Measurements from ENCODE around the gene SFXN3. TPM values are rescaled to one million over a fixed set of nuclear protein-coding genes. Genes with fewer than 3 reads are reported as not detected.

The SFXN3 gene
- total RNA-seq, 1 donor from 2014 or later: 17.1 TPM

DNA sequence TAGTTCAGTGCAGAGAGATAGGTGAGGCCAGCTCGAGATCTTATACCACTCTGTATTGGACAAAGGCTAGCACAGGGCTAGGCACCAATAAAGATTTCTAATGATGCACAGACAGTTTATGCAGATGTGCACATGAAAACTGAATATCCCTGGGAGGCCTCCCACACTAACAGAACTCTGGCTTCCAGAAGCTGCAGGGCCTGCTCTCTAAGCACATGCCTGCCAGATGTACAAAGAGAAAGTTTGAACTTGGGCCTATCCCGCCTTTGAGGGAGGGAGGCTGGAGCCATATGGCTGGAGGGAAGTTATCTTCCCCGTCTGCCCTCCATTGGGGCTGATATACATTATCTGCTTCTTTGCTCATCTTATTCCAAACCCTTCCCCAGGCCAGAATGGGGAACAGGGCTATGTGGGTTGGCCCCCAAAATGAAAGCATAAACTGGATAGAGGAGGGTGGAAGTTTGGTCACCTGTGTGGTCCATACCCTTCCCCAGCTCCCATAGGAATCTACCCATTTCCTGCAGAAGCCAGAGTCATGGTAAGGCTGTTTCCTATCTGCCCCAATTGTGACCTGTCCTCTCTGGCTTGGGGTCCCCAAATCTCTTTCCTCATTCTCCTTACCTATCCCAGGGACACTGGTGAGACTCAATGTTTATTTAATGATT lies 34.6 kb downstream of the SFXN3 start:
- DNase-seq (ENCODE audit: low spot score in 2 of 2, unreplicated experiment in 2 of 2): no peak
- peak overlapping the region; percentile 82 for H3K4me3 Mint-ChIP-seq
- no peak overlapping the region for H3K27ac Mint-ChIP-seq
- TF ChIP-seq, protein P1, sequence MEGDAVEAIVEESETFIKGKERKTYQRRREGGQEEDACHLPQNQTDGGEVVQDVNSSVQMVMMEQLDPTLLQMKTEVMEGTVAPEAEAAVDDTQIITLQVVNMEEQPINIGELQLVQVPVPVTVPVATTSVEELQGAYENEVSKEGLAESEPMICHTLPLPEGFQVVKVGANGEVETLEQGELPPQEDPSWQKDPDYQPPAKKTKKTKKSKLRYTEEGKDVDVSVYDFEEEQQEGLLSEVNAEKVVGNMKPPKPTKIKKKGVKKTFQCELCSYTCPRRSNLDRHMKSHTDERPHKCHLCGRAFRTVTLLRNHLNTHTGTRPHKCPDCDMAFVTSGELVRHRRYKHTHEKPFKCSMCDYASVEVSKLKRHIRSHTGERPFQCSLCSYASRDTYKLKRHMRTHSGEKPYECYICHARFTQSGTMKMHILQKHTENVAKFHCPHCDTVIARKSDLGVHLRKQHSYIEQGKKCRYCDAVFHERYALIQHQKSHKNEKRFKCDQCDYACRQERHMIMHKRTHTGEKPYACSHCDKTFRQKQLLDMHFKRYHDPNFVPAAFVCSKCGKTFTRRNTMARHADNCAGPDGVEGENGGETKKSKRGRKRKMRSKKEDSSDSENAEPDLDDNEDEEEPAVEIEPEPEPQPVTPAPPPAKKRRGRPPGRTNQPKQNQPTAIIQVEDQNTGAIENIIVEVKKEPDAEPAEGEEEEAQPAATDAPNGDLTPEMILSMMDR (IDR thresholded peaks at IDR 0.05; ENCODE audit: unreplicated experiment): no peak
- H3K27me3 Mint-ChIP-seq (ENCODE audit: low read depth): peaks cover 48% of the 10 kb centered on the region
- H3K36me3 Mint-ChIP-seq: no peaks in the 10 kb centered on the region
- peaks cover 38% of the 10 kb centered on the region for H3K4me1 Mint-ChIP-seq
- H3K9me3 Mint-ChIP-seq: no peaks in the 10 kb centered on the region

DNA sequence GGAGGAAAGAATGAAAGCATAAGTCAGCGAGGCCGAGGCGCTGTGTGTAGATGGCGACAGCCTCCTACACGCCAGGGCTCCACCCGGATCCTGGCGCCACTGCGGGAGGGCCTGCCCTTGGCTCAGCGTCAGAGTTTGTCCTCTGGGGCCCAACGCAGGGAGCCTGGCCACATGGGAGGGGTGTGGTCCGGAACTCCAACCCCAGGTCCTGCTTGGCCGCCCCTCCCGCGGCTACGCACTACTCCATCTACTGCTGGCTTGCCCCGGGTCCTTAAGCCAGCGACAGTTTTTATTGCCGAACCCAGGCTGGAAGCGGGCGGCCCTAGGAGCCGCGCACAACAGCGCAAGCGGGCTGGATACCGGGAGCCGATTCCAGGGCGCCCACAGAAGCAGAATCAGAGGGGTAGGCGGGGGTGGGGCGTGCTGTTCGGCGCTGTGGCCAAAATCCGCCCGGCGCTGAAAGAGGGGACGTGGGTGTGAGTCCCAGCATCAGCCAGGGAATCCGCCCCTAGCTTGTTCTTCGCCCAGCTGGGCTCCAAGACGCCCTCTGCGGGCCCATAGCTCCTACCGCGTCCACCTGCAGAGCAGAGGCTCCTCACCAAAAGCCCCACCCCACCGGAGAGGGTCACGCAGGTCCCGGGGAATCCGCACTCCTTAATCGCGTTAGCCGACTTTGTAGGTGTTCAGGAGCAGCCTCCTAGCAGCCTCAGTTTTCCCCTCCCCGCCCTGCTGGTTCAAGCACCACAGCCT lies 35.3 kb downstream of the SFXN3 start:
- TF ChIP-seq, protein P1 (IDR thresholded peaks at IDR 0.05; ENCODE audit: unreplicated experiment): no peak
- Mint-ChIP-seq H3K36me3 (no peaks in the 10 kb centered on the region), H3K4me1 (peaks cover 38% of the 10 kb centered on the region), H3K4me3 (peak overlapping the region; percentile 82), H3K27ac (peak overlapping the region; percentile 25), H3K9me3 (no peaks in the 10 kb centered on the region), H3K27me3 (ENCODE audit: low read depth) (peaks cover 48% of the 10 kb centered on the region)
- DNase-seq (ENCODE audit: low spot score in 2 of 2, unreplicated experiment in 2 of 2): peak in 1 of 2 experiments; percentile 54

DNA sequence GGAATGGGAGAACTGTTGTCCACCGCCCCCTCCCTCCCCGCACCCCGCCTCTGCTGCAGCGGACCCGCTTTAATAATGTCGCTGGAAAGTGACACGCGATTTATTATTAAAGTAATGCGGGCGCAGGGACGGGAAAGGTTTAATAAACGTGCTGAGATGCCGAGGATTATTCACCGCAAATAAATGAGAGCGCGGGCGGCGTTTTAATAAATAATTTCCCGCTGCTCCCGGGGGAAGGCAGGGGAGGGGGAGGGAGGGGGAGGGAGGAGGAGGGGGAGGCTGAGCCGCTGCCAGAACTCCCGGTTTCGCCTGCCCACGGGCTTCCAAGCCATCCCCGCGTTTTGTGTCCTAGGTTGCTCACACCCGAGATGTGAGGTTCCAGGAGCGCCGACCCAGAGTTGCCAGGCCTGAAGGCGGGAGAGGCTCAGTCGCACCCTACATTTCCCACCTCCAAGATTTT lies 35.9 kb downstream of the SFXN3 start:
- Mint-ChIP-seq H3K4me1 (peaks cover 38% of the 10 kb centered on the region), H3K9me3 (no peaks in the 10 kb centered on the region), H3K27ac (peak overlapping the region; percentile 77), H3K27me3 (ENCODE audit: low read depth) (peaks cover 51% of the 10 kb centered on the region), H3K36me3 (no peaks in the 10 kb centered on the region), H3K4me3 (peak overlapping the region; percentile 82)
- DNase-seq (ENCODE audit: low spot score in 2 of 2, unreplicated experiment in 2 of 2): no peak
- TF ChIP-seq, protein P1 (IDR thresholded peaks at IDR 0.05; ENCODE audit: unreplicated experiment): no peak

DNA sequence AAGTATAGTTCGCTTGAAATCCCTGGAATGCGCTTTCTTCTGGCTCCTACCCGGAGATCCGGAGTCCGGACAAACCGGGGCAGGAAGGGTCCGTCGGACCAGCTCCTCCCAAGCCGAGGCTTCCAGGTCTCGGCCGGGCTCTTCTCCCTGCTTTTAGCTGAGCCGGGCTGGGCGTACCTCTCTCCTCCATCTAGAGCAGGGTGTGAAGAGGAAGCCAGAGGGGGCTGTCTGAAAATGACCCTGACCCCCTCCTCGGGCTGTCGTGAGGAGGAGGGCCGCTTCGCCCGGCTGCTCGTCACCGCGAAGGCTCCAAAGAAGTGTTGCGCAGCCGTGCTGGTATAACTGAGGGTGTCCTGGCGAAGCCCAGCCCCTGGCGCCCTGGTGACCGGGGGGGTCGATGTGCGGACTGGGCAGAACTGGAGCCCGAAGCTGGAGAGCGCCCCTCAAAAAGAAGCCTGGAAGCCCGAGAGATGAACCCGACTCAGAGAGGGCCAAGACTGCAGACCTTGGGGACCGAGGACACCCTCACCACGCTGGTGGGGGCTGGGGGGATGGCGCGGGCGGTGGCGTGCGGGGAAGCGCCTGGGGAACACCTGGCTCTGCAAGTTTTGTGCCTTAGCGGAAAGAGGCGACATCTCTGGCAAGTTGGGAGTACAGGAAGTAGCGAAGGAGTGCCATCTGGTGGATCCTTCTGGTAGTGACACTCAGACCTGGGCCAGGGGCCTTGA lies 36.5 kb downstream of the SFXN3 start:
- peaks cover 57% of the 10 kb centered on the region for H3K27me3 Mint-ChIP-seq (ENCODE audit: low read depth)
- peak overlapping the region; percentile 77 for H3K27ac Mint-ChIP-seq

DNA sequence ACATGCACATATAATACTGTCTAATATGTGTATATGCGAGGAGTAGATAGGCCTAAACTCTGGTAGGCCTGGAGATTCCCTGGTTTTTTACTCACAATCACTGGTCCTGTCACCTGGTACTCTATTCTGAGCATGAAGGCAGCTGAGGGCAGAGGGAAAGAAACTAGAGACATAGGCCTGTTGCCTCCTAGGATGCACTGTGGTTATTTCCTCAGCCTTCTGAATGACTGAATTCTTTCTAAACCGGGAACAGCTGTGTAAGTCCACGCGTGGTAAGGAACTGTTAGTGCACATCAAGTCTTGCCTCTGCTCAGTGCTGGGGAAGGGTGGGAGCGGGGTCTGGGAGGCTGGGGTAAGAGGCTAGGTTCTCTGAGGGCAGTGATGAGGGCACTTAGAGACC lies 38.4 kb downstream of the SFXN3 start:
- Mint-ChIP-seq H3K4me3 (no peak overlapping the region), H3K27ac (no peak overlapping the region), H3K36me3 (no peaks in the 10 kb centered on the region), H3K27me3 (ENCODE audit: low read depth) (peaks cover 60% of the 10 kb centered on the region), H3K9me3 (no peaks in the 10 kb centered on the region), H3K4me1 (peaks cover 43% of the 10 kb centered on the region)
- DNase-seq (ENCODE audit: low spot score in 2 of 2, unreplicated experiment in 2 of 2): no peak
- TF ChIP-seq, protein P1 (IDR thresholded peaks at IDR 0.05; ENCODE audit: unreplicated experiment): no peak

More for the DNA sequence above, 36.5 kb downstream of the SFXN3 start:
- peak overlapping the region; percentile 82 for H3K4me3 Mint-ChIP-seq
- no peaks in the 10 kb centered on the region for H3K36me3 Mint-ChIP-seq
- TF ChIP-seq, protein P1 (IDR thresholded peaks at IDR 0.05; ENCODE audit: unreplicated experiment): peak; percentile 90
- no peaks in the 10 kb centered on the region for H3K9me3 Mint-ChIP-seq
- H3K4me1 Mint-ChIP-seq: peaks cover 40% of the 10 kb centered on the region
- peak; percentile 63 to 86 for DNase-seq (ENCODE audit: low spot score in 2 of 2, unreplicated experiment in 2 of 2)
